Hepatocyte (in vitro differentiated cells): ENCODE data around the gene ACSS3. TPM values are rescaled to one million over a fixed set of nuclear protein-coding genes. Genes with fewer than 3 reads are reported as not detected.

Source experiments
- DNase-seq: peaks from one replicate; pipeline ENCODE4 v3.0.0-alpha.2; 2016; ENCODE audit warnings: low spot score
- H2AFZ ChIP-seq: fragments of 200-600 bp; sonication (generic); 2 replicates; pipeline ENCODE4 v1.6.0; 2016; ENCODE audit warnings: antibody characterized with exemption, mild to moderate bottlenecking
- H3K27ac ChIP-seq: fragments of 200-600 bp; sonication (generic); 2 replicates; pipeline ENCODE4 v1.5.1; 2016; ENCODE audit warnings: mild to moderate bottlenecking
- H3K27me3 ChIP-seq: fragments of 200-600 bp; sonication (generic); 2 replicates; pipeline ENCODE4 v1.6.1; 2016
- H3K36me3 ChIP-seq: fragments of 200-600 bp; sonication (generic); replicated peaks from 2 replicates; pipeline ENCODE4 v1.5.1; 2016; ENCODE audit warnings: low read depth; ENCODE audit not compliant: insufficient read depth
- H3K4me1 ChIP-seq: fragments of 200-600 bp; sonication (generic); 2 replicates; pipeline ENCODE4 v1.5.1; 2016; ENCODE audit warnings: mild to moderate bottlenecking, moderate library complexity; ENCODE audit not compliant: insufficient read depth
- H3K4me2 ChIP-seq: fragments of 200-600 bp; sonication (generic); 2 replicates; pipeline ENCODE4 v1.6.0; 2016
- H3K4me3 ChIP-seq: fragments of 200-600 bp; sonication (generic); 2 replicates; pipeline ENCODE4 v1.5.1; 2016; ENCODE audit warnings: mild to moderate bottlenecking
- H3K79me2 ChIP-seq: fragments of 200-600 bp; sonication (generic); 2 replicates; pipeline ENCODE4 v1.6.0; 2017; ENCODE audit warnings: mild to moderate bottlenecking
- H3K9me2 ChIP-seq: fragments of 200-600 bp; sonication (generic); replicated peaks from 2 replicates; pipeline ENCODE4 v1.6.0; 2017; ENCODE audit warnings: mild to moderate bottlenecking; ENCODE audit not compliant: insufficient read depth
- H3K9me3 ChIP-seq: fragments of 200-600 bp; sonication (generic); 2 replicates; pipeline ENCODE4 v1.5.1; 2016; ENCODE audit warnings: low read depth, mild to moderate bottlenecking
- H4K20me1 ChIP-seq: fragments of 200-600 bp; sonication (generic); 2 replicates; pipeline ENCODE4 v1.6.0; 2016; ENCODE audit warnings: mild to moderate bottlenecking; ENCODE audit not compliant: insufficient read depth, poor library complexity, severe bottlenecking
- EZH2 ChIP-seq: fragments of 200-600 bp; sonication (generic); IDR thresholded peaks from 2 replicates; pipeline ENCODE4 v1.6.1; 2016; ENCODE audit warnings: antibody characterized with exemption, mild to moderate bottlenecking, borderline replicate concordance
- EZH2phosphoT487 ChIP-seq: fragments of 200-600 bp; sonication (generic); IDR thresholded peaks from one replicate; pipeline ENCODE4 v1.6.1; 2018; ENCODE audit warnings: antibody characterized with exemption, mild to moderate bottlenecking, low read depth, moderate library complexity; ENCODE audit not compliant: unreplicated experiment, severe bottlenecking
- WGBS: methylation state at CpG from one replicate; pipeline ENCODE4 v1.1.6; 2016; ENCODE audit warnings: low lambda C conversion rate; ENCODE audit errors: missing lambda C conversion rate; 5-methylcytosine and 5-hydroxymethylcytosine counted together
- polyA plus RNA-seq: library from polyadenylated mRNA; unstranded; fragments of >200 nt; fragmentation: Nextera tagmentation; extraction: Ambion mirVana; gene quantifications from 2 replicates; pipeline ENCODE4 v1.2.1, GENCODE V29; 2016
- total RNA-seq: library from RNA; depleted of rRNA; stranded (reverse); fragments of >200 nt; gene quantifications from 2 replicates; pipeline ENCODE4 v1.2.3, GENCODE V29; 2014
- TF ChIP-seq, protein P1 (sequence below): fragments of 200-600 bp; sonication (generic); IDR thresholded peaks from 2 replicates; pipeline ENCODE4 v1.5.1; 2016; ENCODE audit warnings: antibody characterized with exemption, mild to moderate bottlenecking; ENCODE audit not compliant: poor library complexity

Gene ACSS3
- total and polyA plus RNA-seq, 2 experiments from 2014 or later = 8.5 to 31.4 TPM

GRCh38 chr12:81222846-81223592 lies 145.1 kb downstream of the ACSS3 start:
- no peaks in the 10 kb centered on the region for H3K36me3 ChIP-seq
- no peaks in the 10 kb centered on the region for H3K27me3 ChIP-seq
- no peaks in the 10 kb centered on the region for H4K20me1 ChIP-seq
- H3K4me3 ChIP-seq = no peak overlapping the region
- H3K27ac ChIP-seq = no peak overlapping the region
- WGBS = 69% methylated on average over 5 of the region's 5 CpGs
- no peaks in the 10 kb centered on the region for H3K9me3 ChIP-seq
- TF ChIP-seq, protein P1, sequence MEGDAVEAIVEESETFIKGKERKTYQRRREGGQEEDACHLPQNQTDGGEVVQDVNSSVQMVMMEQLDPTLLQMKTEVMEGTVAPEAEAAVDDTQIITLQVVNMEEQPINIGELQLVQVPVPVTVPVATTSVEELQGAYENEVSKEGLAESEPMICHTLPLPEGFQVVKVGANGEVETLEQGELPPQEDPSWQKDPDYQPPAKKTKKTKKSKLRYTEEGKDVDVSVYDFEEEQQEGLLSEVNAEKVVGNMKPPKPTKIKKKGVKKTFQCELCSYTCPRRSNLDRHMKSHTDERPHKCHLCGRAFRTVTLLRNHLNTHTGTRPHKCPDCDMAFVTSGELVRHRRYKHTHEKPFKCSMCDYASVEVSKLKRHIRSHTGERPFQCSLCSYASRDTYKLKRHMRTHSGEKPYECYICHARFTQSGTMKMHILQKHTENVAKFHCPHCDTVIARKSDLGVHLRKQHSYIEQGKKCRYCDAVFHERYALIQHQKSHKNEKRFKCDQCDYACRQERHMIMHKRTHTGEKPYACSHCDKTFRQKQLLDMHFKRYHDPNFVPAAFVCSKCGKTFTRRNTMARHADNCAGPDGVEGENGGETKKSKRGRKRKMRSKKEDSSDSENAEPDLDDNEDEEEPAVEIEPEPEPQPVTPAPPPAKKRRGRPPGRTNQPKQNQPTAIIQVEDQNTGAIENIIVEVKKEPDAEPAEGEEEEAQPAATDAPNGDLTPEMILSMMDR = no peak
- TF ChIP-seq EZH2phosphoT487 = no peak
- DNase-seq = no peak
- no peaks in the 10 kb centered on the region for H3K79me2 ChIP-seq
- no peak overlapping the region for H2AFZ ChIP-seq
- H3K9me2 ChIP-seq = no peaks in the 10 kb centered on the region
- no peak overlapping the region for H3K4me2 ChIP-seq
- no peaks in the 10 kb centered on the region for H3K4me1 ChIP-seq

DNA sequence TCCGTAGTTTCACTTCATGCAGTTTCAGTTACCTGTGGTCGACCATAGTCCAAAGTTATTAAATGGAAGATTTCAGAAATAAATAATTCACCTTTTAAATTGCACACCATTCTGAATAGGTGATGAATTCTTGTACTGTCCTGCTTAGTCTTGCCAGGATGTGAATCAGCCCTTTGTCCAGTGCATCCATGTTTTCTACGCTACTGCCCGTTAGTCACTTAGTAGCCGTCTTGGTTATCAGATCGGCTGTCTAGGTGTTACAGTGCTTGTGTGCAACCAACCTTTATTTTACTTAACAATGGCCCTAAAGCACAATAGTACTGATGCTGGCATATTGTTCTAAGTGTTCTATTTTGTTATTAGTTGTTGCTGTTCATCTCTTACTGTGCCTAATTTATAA lies 146.7 kb downstream of the ACSS3 start:
- H3K9me2 ChIP-seq = no peaks in the 10 kb centered on the region
- DNase-seq = no peak
- H3K79me2 ChIP-seq = no peaks in the 10 kb centered on the region
- no peak overlapping the region for H3K4me3 ChIP-seq
- no peaks in the 10 kb centered on the region for H3K36me3 ChIP-seq
- H4K20me1 ChIP-seq = no peaks in the 10 kb centered on the region
- no peaks in the 10 kb centered on the region for H3K27me3 ChIP-seq
- no peaks in the 10 kb centered on the region for H3K9me3 ChIP-seq
- H3K4me1 ChIP-seq = no peaks in the 10 kb centered on the region
- TF ChIP-seq EZH2 (no peak), EZH2phosphoT487 (no peak)
- TF ChIP-seq, protein P1 = no peak
- no peak overlapping the region for H3K4me2 ChIP-seq
- WGBS = 95% methylated on average over 6 of the region's 6 CpGs
- H3K27ac ChIP-seq = no peak overlapping the region
- H2AFZ ChIP-seq = no peak overlapping the region

DNA sequence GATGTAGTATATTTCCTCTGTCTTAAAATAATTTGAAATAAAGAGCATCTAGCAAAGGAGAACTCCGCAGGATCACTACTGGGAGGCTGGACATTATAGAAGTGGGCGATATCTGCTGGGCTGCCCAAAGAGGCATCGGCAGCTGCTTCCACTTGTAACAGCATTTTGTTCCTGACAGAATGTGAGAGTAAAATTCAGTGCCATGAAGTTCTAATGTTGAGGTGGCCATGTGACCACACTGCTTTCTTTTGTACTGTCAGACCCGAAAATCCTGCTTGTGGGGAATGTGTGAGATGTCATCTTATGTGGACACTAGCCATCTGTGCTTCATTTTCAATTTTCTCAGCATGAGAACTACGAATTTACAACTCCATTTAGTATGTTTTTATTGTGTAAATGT lies 151.9 kb downstream of the ACSS3 start:
- Histone ChIP-seq H3K4me1 (no peaks in the 10 kb centered on the region), H3K9me2 (no peaks in the 10 kb centered on the region), H3K4me2 (no peak overlapping the region), H3K79me2 (no peaks in the 10 kb centered on the region), H2AFZ (no peak overlapping the region), H3K9me3 (no peaks in the 10 kb centered on the region), H3K27me3 (no peaks in the 10 kb centered on the region), H3K27ac (no peak overlapping the region), H4K20me1 (no peaks in the 10 kb centered on the region), H3K36me3 (no peaks in the 10 kb centered on the region), H3K4me3 (no peak overlapping the region)
- TF ChIP-seq EZH2phosphoT487 = no peak
- TF ChIP-seq, protein P1 = no peak
- TF ChIP-seq EZH2 = no peak
- WGBS = 66% methylated on average over 5 of the region's 5 CpGs
- no peak for DNase-seq
